Lower lobe of right lung (tissue), 2 donors: ENCODE results near the gene TMEM94. TPM values are rescaled to one million over a fixed set of nuclear protein-coding genes. Genes with fewer than 3 reads are reported as not detected.

Source experiments
- ATAC-seq, 2 donors: fragments of 200-7000 bp; cut with Tn5 transposase; one replicate each; pipeline ENCODE4 v1.9.1; 2020 to 2022; ENCODE audit warnings: mild to moderate bottlenecking in 2 of 2, moderate library complexity in 2 of 2
- DNase-seq: peaks from one replicate; pipeline ENCODE4 v3.0.0-alpha.2; 2020
- H3K27ac ChIP-seq: fragments of 200-600 bp; one replicate; pipeline ENCODE4 v1.8.0; 2022
- H3K27me3 ChIP-seq: fragments of 200-600 bp; one replicate; pipeline ENCODE4 v1.8.0; 2022; ENCODE audit warnings: low read depth
- H3K36me3 ChIP-seq: fragments of 200-600 bp; one replicate; pipeline ENCODE4 v1.8.0; 2022; ENCODE audit warnings: mild to moderate bottlenecking
- H3K4me1 ChIP-seq: fragments of 200-600 bp; one replicate; pipeline ENCODE4 v1.8.0; 2022
- H3K4me3 ChIP-seq: fragments of 200-600 bp; one replicate; pipeline ENCODE4 v1.8.0; 2022; ENCODE audit warnings: mild to moderate bottlenecking
- H3K9me3 ChIP-seq: fragments of 200-600 bp; one replicate; pipeline ENCODE4 v1.8.0; 2022
- CTCF ChIP-seq: fragments of 200-600 bp; IDR thresholded peaks from one replicate; pipeline ENCODE4 v1.8.0; 2022; ENCODE audit warnings: antibody characterized with exemption, mild to moderate bottlenecking
- intact Hi-C: fragments of 100-400 bp; cut with DNase I; formaldehyde crosslinking; loops from one replicate; pipeline ENCODE4 v1.11.0; 2022
- total RNA-seq: library from RNA; stranded (reverse); fragmentation: NEBNext Ultra II Directional; extraction: Animal tissue kit (Norgen Biotek cat#: 25700); gene quantifications from one replicate; pipeline ENCODE4 v1.2.1, GENCODE V29; 2021
- donor health status: DM: no; HTN: yes; CAD: no; lungs with severe emphysema.

The TMEM94 gene
- total RNA-seq, 1 donor from 2014 or later = 89.5 TPM

- H3K27ac ChIP-seq = no peak overlapping the region
- peaks cover 35% of the 10 kb centered on the region for H3K4me1 ChIP-seq
- H3K27me3 ChIP-seq = no peaks in the 10 kb centered on the region
- DNase-seq (peak; percentile 57), ATAC-seq (peak; percentile 41 to 53)
- no peak overlapping the region for H3K4me3 ChIP-seq
- H3K36me3 ChIP-seq = peaks cover 82% of the 10 kb centered on the region
- intact Hi-C loops = no loop called here
- TF ChIP-seq CTCF = peak; percentile 59
- H3K9me3 ChIP-seq = no peaks in the 10 kb centered on the region
These were observed 48.1 kb downstream of the TMEM94 start for GRCh38 chr17:75504347-75505151.

DNA sequence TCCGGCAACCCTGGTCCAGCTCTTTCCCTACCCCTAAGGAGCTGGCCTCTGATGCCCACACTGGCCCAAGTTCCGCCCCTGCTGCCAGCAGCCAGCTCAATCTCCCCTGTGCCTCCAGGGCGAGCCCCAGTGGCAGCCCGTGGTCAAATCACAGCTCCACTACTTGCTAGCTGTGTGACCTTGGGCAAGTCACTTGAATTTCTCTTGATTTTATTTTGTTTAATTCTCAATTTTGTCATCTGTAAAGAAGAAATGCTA, 48.6 kb downstream of the TMEM94 start:
- Histone ChIP-seq H3K4me3 (no peak overlapping the region), H3K9me3 (no peaks in the 10 kb centered on the region), H3K4me1 (peaks cover 31% of the 10 kb centered on the region), H3K36me3 (peaks cover 76% of the 10 kb centered on the region), H3K27ac (no peak overlapping the region), H3K27me3 (no peaks in the 10 kb centered on the region)
- ATAC-seq (no peak), DNase-seq (no peak)
- intact Hi-C loops = no loop called here
- no peak for TF ChIP-seq CTCF

GRCh38 chr17:75505640-75506039, 49.2 kb downstream of the TMEM94 start:
- H3K36me3 ChIP-seq = peaks cover 71% of the 10 kb centered on the region
- no peak overlapping the region for H3K27ac ChIP-seq
- no peak overlapping the region for H3K4me3 ChIP-seq
- ATAC-seq (no peak), DNase-seq (no peak)
- no peaks in the 10 kb centered on the region for H3K9me3 ChIP-seq
- TF ChIP-seq CTCF = no peak
- peaks cover 32% of the 10 kb centered on the region for H3K4me1 ChIP-seq
- H3K27me3 ChIP-seq = no peaks in the 10 kb centered on the region
- intact Hi-C loops = no loop called here

DNA sequence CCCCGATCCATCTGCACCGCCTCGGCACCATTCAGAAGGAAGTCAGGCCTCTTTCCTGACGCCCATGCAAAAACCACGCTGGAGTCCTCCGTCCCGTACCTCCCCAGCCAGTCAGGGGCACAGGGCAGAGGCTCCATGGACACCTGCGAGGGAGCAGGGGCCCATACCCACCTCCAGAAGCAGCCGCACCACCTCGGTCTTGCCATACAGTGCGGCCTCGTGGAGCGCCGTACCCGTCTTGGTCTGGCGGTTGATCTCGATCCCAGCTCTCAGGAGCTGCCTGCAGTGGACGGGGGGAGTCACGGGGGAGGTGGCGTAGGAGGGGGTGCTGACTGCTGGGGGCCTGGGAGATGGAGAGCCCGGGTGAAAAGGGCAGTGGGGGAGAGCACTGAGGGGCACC, 49.7 kb downstream of the TMEM94 start:
- H3K27me3 ChIP-seq = no peaks in the 10 kb centered on the region
- no peaks in the 10 kb centered on the region for H3K9me3 ChIP-seq
- no peak for ATAC-seq
- H3K4me3 ChIP-seq = no peak overlapping the region
- peak; percentile 46 for DNase-seq
- peaks cover 66% of the 10 kb centered on the region for H3K36me3 ChIP-seq
- no peak for TF ChIP-seq CTCF
- H3K4me1 ChIP-seq = peaks cover 37% of the 10 kb centered on the region
- no peak overlapping the region for H3K27ac ChIP-seq
- intact Hi-C loops = no loop called here

GRCh38 chr17:75506888-75507287, 50.5 kb downstream of the TMEM94 start:
- Histone ChIP-seq H3K36me3 (peaks cover 61% of the 10 kb centered on the region), H3K9me3 (no peaks in the 10 kb centered on the region), H3K4me3 (no peak overlapping the region), H3K4me1 (peaks cover 45% of the 10 kb centered on the region), H3K27me3 (no peaks in the 10 kb centered on the region), H3K27ac (peak overlapping the region; percentile 76)
- ATAC-seq = no peak
- intact Hi-C loops = no loop called here
- TF ChIP-seq CTCF = no peak
- peak; percentile 36 for DNase-seq
